ENCODE measurements around the gene TMC1.

The TMC1 gene

DNA sequence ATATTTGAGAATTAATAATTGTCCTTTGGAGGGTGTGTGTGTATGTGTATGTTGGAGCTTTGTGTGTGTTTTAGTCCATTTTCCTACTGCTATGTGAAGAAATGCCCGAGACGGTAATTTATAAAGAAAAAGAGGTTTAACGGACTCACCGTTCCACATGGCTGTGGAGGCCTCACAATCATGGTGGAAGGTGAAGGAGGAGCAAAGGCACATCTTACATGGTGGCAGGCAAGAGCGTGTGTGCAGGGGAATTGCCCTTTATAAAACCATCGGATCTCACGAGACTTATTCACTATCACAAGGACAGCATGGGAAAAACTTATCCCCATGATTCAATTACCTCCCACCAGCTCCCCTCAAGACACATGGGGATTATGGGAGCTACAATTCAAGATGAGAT lies 44.1 kb downstream of the TMC1 start:
- TF ChIP-seq TCF12 (IDR thresholded peaks at IDR 0.05; ENCODE audit: low read depth) (no peak), TEAD4 (IDR thresholded peaks at IDR 0.05) (no peak), ZBTB7A (IDR thresholded peaks at IDR 0.05; ENCODE audit: low read depth) (no peak), RAD21 (IDR thresholded peaks at IDR 0.05; ENCODE audit: low read depth) (no peak), CEBPB (IDR thresholded peaks at IDR 0.05) (no peak), EP300 (IDR thresholded peaks at IDR 0.05; ENCODE audit: borderline replicate concordance) (no peak), CREB1 (IDR thresholded peaks at IDR 0.05; ENCODE audit: low read depth) (no peak), NFIC (IDR thresholded peaks at IDR 0.05) (no peak), FOXM1 (IDR thresholded peaks at IDR 0.05; ENCODE audit: borderline replicate concordance, low read depth) (no peak)
- TF ChIP-seq, protein P1, sequence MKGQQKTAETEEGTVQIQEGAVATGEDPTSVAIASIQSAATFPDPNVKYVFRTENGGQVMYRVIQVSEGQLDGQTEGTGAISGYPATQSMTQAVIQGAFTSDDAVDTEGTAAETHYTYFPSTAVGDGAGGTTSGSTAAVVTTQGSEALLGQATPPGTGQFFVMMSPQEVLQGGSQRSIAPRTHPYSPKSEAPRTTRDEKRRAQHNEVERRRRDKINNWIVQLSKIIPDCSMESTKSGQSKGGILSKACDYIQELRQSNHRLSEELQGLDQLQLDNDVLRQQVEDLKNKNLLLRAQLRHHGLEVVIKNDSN (IDR thresholded peaks at IDR 0.05): no peak

DNA sequence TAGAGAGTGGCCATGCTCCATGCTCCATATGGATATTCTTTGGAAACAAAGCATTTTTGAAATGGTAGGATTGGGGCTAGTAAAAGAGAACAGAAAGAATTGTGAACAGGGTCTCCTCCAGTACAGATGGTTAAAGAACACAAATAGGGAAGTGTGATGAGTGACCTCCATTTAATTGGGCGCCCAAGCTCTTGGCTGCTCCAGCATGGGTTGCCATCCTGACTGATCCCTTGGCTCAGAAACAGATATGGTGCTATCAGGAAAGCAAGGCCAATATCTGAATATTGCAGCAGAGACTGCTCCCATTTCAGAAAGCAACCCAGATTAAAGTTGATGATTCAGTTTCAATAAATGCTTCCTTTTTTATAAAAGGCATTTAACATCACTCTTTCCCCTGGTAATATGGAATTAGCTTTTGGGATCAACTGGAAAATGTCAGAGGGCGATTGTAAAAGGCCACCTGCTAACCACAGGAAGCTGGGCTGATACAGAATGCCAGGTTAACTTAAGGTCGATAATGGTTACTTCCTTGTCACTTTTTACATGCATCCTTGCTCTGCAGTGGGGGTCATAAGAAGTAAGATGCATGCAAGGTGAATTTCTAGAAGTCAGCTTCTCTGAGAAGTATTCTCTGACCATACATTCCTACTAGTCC lies 52.9 kb downstream of the TMC1 start:
- no peak for TF ChIP-seq TEAD4 (IDR thresholded peaks at IDR 0.05)
- TF ChIP-seq CREB1 (IDR thresholded peaks at IDR 0.05; ENCODE audit: low read depth): no peak
- TF ChIP-seq YY1 (IDR thresholded peaks at IDR 0.05; ENCODE audit: low read depth): no peak
- no peak for TF ChIP-seq CEBPB (IDR thresholded peaks at IDR 0.05)
- no peak for TF ChIP-seq NFIC (IDR thresholded peaks at IDR 0.05)
- no peak for TF ChIP-seq ZBTB7A (IDR thresholded peaks at IDR 0.05; ENCODE audit: low read depth)
- TF ChIP-seq, protein P2, sequence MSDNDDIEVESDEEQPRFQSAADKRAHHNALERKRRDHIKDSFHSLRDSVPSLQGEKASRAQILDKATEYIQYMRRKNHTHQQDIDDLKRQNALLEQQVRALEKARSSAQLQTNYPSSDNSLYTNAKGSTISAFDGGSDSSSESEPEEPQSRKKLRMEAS (IDR thresholded peaks at IDR 0.05): no peak
- no peak for TF ChIP-seq TCF12 (IDR thresholded peaks at IDR 0.05; ENCODE audit: low read depth)
- no peak for TF ChIP-seq RAD21 (IDR thresholded peaks at IDR 0.05; ENCODE audit: low read depth)
- no peak for TF ChIP-seq TAF1 (IDR thresholded peaks at IDR 0.05; ENCODE audit: low read depth)
- TF ChIP-seq, protein P3, sequence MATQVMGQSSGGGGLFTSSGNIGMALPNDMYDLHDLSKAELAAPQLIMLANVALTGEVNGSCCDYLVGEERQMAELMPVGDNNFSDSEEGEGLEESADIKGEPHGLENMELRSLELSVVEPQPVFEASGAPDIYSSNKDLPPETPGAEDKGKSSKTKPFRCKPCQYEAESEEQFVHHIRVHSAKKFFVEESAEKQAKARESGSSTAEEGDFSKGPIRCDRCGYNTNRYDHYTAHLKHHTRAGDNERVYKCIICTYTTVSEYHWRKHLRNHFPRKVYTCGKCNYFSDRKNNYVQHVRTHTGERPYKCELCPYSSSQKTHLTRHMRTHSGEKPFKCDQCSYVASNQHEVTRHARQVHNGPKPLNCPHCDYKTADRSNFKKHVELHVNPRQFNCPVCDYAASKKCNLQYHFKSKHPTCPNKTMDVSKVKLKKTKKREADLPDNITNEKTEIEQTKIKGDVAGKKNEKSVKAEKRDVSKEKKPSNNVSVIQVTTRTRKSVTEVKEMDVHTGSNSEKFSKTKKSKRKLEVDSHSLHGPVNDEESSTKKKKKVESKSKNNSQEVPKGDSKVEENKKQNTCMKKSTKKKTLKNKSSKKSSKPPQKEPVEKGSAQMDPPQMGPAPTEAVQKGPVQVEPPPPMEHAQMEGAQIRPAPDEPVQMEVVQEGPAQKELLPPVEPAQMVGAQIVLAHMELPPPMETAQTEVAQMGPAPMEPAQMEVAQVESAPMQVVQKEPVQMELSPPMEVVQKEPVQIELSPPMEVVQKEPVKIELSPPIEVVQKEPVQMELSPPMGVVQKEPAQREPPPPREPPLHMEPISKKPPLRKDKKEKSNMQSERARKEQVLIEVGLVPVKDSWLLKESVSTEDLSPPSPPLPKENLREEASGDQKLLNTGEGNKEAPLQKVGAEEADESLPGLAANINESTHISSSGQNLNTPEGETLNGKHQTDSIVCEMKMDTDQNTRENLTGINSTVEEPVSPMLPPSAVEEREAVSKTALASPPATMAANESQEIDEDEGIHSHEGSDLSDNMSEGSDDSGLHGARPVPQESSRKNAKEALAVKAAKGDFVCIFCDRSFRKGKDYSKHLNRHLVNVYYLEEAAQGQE (IDR thresholded peaks at IDR 0.05; ENCODE audit: low read depth): no peak
- TF ChIP-seq, protein P1 (IDR thresholded peaks at IDR 0.05): no peak
- TF ChIP-seq EP300 (IDR thresholded peaks at IDR 0.05; ENCODE audit: borderline replicate concordance): no peak
- TF ChIP-seq EGR1 (IDR thresholded peaks at IDR 0.05): no peak
- no peak for TF ChIP-seq FOXM1 (IDR thresholded peaks at IDR 0.05; ENCODE audit: borderline replicate concordance, low read depth)

DNA sequence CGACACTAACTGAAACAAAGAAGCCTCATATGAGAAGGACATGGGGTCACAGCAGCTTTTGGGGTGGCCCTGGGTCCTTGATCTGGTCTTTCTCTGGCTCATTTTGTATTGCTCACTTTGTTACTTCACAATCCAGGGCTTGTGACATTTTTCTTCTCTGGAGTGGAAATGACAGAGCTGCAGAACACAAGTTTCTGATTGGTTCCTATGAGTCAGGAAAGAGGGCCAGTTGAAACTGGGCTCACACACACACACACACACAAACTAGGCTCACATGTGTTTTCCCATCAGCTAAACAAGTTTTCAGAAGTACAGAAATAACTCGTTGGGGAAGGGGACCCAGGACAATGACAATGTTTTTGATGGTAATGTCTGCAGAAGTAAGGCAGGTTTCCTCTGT lies 54.3 kb downstream of the TMC1 start:
- no peak for TF ChIP-seq FOXM1 (IDR thresholded peaks at IDR 0.05; ENCODE audit: borderline replicate concordance, low read depth)
- TF ChIP-seq, protein P1 (IDR thresholded peaks at IDR 0.05): no peak
- TF ChIP-seq EP300 (IDR thresholded peaks at IDR 0.05; ENCODE audit: borderline replicate concordance): no peak
- TF ChIP-seq, protein P2 (IDR thresholded peaks at IDR 0.05): no peak
- TF ChIP-seq NFIC (IDR thresholded peaks at IDR 0.05): no peak
- no peak for TF ChIP-seq EGR1 (IDR thresholded peaks at IDR 0.05)
- no peak for TF ChIP-seq CREB1 (IDR thresholded peaks at IDR 0.05; ENCODE audit: low read depth)
- no peak for TF ChIP-seq RAD21 (IDR thresholded peaks at IDR 0.05; ENCODE audit: low read depth)

DNA sequence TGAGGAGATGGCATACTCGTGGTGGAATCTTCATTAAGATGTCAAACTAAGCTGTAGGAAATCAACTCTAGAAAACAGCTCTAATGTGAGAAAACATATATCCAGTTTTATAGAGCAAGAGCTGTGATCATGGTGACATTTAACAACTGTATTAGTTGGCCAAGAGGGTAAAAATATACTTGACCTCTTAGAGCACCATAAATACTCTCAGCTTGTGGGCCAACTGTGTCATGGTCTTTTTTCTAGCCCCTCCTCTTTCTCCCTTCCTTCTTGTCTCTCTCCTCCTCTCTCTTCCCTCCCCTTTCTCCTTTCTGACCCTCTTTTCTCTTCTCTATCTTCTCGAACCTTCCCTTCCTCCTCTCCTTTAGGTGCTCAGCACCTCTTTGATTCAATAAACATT lies 54.7 kb downstream of the TMC1 start:
- no peak for TF ChIP-seq CEBPB (IDR thresholded peaks at IDR 0.05)
- TF ChIP-seq, protein P2 (IDR thresholded peaks at IDR 0.05): no peak
- no peak for TF ChIP-seq TEAD4 (IDR thresholded peaks at IDR 0.05)
- no peak for TF ChIP-seq TCF12 (IDR thresholded peaks at IDR 0.05; ENCODE audit: low read depth)

DNA sequence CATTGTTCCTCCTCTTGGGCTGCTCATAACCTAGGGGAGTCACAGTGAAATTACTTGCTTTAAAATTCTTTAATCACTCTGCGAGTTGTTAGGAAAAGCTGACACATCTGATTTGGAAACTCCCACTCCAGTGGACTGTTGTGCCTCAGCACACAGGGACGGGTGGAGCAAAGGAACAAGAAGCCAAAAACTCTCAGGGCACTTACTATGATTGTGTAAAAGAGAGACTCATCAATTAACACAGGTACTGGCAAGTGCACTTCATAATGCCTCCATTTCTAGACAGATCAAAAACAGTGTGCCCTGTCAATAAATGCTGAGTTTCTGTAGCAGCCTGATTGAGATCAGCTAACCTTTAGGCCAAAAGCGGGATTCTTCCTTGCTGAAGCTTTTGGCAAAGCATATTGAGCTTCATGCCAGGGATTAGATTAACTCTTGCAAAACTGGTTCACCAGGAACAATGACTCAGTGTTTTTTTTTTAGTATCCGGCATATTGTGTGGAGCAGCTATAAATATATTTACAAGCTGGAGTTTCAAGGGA lies 55.9 kb downstream of the TMC1 start:
- TF ChIP-seq TCF12 (IDR thresholded peaks at IDR 0.05; ENCODE audit: low read depth) (peak; percentile 82), TAF1 (IDR thresholded peaks at IDR 0.05; ENCODE audit: low read depth) (no peak), RAD21 (IDR thresholded peaks at IDR 0.05; ENCODE audit: low read depth) (no peak), EP300 (IDR thresholded peaks at IDR 0.05; ENCODE audit: borderline replicate concordance) (peak; percentile 67; the same call in 1 of the 2 replicates), FOXM1 (IDR thresholded peaks at IDR 0.05; ENCODE audit: borderline replicate concordance, low read depth) (peak; percentile 66), NFIC (IDR thresholded peaks at IDR 0.05) (peak; percentile 98), YY1 (IDR thresholded peaks at IDR 0.05; ENCODE audit: low read depth) (no peak), ZBTB7A (IDR thresholded peaks at IDR 0.05; ENCODE audit: low read depth) (no peak), CREB1 (IDR thresholded peaks at IDR 0.05; ENCODE audit: low read depth) (no peak), TEAD4 (IDR thresholded peaks at IDR 0.05) (peak; percentile 39; the same call in 1 of the 2 replicates), EGR1 (IDR thresholded peaks at IDR 0.05) (no peak), CEBPB (IDR thresholded peaks at IDR 0.05) (peak; percentile 74)
- TF ChIP-seq, protein P3 (IDR thresholded peaks at IDR 0.05; ENCODE audit: low read depth): no peak
- TF ChIP-seq, protein P2 (IDR thresholded peaks at IDR 0.05): no peak; the same call in 1 of the 2 replicates
- TF ChIP-seq, protein P1 (IDR thresholded peaks at IDR 0.05): no peak

Data from Ishikawa (cell line).